Measurements from ENCODE around the gene TTLL11.

GRCh38 chr9:121896545-121896943 lies 196.6 kb downstream of the TTLL11 start:
- TF ChIP-seq CTCF (IDR thresholded peaks at IDR 0.05; ENCODE audit: insufficient read depth, low read depth, low read length) (no peak), EZH2 (IDR thresholded peaks at IDR 0.05; ENCODE audit: insufficient read depth, low read length) (no peak)
